ENCODE results near the gene EIF5B.

DNA sequence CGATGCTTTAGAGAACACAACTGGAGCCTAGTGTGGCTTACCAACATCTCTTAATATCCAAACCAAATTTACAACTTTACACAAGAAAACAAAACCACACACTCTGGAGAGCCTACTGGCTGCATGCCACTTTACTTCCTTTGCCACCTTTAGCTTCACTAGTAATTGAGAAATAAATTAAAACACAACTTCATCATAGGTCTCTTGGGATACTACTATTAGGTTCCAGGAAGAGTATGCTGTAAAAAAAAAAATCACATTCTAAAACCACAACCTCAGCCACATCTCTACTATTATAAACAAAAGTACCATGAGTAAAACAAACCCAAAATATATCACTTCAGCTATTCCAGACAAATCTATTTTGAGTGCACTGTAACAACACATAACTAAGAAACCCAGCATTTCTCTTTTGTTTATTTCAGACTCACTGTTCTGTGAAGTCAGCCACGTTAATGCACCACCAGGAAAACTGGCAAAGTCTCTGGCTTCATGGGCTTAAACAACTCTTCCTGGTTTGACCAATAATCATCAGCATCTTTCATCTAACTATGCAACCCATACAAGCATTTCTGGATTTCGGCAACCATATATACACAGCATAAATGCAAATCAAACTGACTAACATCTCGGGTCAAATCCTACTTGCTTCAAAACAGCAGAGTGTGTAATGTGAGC lies 93.6 kb downstream of the EIF5B start:
- TF ChIP-seq, protein P1, sequence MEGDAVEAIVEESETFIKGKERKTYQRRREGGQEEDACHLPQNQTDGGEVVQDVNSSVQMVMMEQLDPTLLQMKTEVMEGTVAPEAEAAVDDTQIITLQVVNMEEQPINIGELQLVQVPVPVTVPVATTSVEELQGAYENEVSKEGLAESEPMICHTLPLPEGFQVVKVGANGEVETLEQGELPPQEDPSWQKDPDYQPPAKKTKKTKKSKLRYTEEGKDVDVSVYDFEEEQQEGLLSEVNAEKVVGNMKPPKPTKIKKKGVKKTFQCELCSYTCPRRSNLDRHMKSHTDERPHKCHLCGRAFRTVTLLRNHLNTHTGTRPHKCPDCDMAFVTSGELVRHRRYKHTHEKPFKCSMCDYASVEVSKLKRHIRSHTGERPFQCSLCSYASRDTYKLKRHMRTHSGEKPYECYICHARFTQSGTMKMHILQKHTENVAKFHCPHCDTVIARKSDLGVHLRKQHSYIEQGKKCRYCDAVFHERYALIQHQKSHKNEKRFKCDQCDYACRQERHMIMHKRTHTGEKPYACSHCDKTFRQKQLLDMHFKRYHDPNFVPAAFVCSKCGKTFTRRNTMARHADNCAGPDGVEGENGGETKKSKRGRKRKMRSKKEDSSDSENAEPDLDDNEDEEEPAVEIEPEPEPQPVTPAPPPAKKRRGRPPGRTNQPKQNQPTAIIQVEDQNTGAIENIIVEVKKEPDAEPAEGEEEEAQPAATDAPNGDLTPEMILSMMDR (conservative IDR thresholded peaks at IDR 0.05; ENCODE audit: low read depth in 2 of 2) = no peak
- TF ChIP-seq POLR2AphosphoS5 (IDR thresholded peaks at IDR 0.05; ENCODE audit: low read depth) (no peak), STAT1 (IDR thresholded peaks at IDR 0.05; ENCODE audit: unreplicated experiment) (no peak), EZH2 (IDR thresholded peaks at IDR 0.05; ENCODE audit: low read depth, unreplicated experiment) (no peak), CREB1 (CRISPR knock-in tag; IDR thresholded peaks at IDR 0.05; ENCODE audit: low read depth) (no peak), ZNF114 (CRISPR knock-in tag; IDR thresholded peaks at IDR 0.05) (no peak), REST (IDR thresholded peaks at IDR 0.05; ENCODE audit: unreplicated experiment) (no peak), ZNF331 (CRISPR knock-in tag; IDR thresholded peaks at IDR 0.05; ENCODE audit: low read depth) (no peak), EZH2phosphoT487 (IDR thresholded peaks at IDR 0.05; ENCODE audit: unreplicated experiment) (no peak), JUNB (IDR thresholded peaks at IDR 0.05; ENCODE audit: unreplicated experiment) (no peak), ETS1 (IDR thresholded peaks at IDR 0.05) (no peak), NANOG (IDR thresholded peaks at IDR 0.05; ENCODE audit: borderline replicate concordance) (no peak)
